Upper lobe of left lung (tissue), 4 donors: ENCODE measurements around the gene RFX1.

Experiments used
- CTCF ChIP-seq, 6 experiments: fragments of 450-650 bp in 4 of 6; fragments of 200-600 bp in 2 of 6; sonication (generic) in 2 of 6; IDR thresholded peaks; one replicate each; pipeline ENCODE4 v1.5.1; 2016 to 2019; ENCODE audit warnings: antibody characterized with exemption in 6 of 6
- POLR2A ChIP-seq, 4 donors: fragments of 450-650 bp; IDR thresholded peaks; one replicate each; pipeline ENCODE4 v1.5.1; 2016 to 2017; ENCODE audit warnings: antibody characterized with exemption in 4 of 4, mild to moderate bottlenecking in 2 of 4

- TF ChIP-seq CTCF (IDR thresholded peaks at IDR 0.05), result no peak
- no peak for TF ChIP-seq POLR2A (IDR thresholded peaks at IDR 0.05)
Observed at GRCh38 chr19:14035706-14036105, 29.6 kb upstream of the RFX1 start.
